ENCODE results near the gene SETD4. TPM values are rescaled to one million over a fixed set of nuclear protein-coding genes. Genes with fewer than 3 reads are reported as not detected.

The SETD4 gene, protein sequence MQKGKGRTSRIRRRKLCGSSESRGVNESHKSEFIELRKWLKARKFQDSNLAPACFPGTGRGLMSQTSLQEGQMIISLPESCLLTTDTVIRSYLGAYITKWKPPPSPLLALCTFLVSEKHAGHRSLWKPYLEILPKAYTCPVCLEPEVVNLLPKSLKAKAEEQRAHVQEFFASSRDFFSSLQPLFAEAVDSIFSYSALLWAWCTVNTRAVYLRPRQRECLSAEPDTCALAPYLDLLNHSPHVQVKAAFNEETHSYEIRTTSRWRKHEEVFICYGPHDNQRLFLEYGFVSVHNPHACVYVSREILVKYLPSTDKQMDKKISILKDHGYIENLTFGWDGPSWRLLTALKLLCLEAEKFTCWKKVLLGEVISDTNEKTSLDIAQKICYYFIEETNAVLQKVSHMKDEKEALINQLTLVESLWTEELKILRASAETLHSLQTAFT
- total RNA-seq: 10 to 100 TPM; 14.1 to 18.3 TPM

DNA sequence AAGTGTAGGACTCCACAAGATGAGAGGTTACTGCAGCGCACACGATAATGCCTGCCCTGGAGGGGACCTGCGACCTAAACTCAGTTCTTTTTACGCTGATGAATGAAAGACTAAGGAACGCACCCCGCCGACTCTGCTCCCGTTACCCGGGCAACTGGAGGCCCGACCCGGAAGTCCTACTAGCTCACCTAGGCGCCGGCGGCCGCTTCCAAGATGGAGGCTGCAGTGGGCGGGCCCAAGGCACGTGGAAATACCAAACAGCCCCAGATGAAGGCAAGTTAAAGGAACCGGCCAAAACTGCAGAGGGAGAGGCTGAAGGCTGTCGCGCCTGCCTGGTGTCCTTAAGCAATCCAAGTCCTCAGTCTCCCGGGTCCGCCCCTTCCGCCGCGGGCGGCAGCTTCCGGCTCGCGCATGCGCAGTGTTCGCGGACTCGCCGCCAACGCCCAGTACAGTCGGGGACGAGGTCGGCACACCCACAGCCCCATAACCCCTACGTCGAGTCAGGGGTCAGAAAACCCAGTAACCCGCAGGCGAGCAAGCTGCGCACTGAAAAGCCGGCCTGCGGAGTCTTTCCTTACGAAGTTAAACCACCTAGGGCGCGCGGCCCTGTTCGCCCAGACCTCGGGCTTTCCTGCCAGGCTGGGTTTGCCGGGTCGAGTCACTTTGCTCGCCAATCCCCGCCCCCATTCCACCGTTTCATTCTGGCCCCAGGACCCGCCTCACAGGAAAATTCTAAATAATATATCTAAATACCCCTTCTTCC lies at the start of gene SETD4:
TSS of gene SETD4 (minus strand) at position 368 of the 763 bp plus-strand sequence. CDS start 1,638 bp downstream, outside the sequence.
- peak; percentile 98 for ATAC-seq (ENCODE audit: insufficient number of reproducible peaks, low FRiP score, low read depth)
- peak; percentile 76 for DNase-seq (ENCODE audit: low spot score)
- H3K27me3 ChIP-seq (replicated peaks; ENCODE audit: insufficient read depth): no peaks in the 10 kb centered on the region

DNA sequence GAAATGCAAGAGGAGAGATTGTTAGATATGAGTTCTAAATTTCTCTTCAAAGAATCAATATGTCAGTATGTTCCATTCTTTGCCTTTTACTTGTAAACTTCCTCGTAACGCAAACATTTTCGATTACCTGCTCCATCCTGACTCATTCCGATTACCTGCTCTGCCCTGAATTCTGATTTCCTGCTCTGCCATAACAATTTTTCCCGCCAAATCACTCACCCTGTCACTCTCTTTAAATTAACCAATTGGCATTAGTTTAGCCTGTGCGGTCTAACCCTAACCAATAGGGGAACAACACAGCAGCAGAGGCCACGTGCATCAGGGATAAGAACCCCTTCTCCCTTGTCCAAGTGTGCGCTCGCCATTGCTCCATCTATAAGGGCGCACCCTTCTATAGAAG lies 49.5 kb upstream of the SETD4 start:
- H3K27ac ChIP-seq: no peak overlapping the region
- DNase-seq (ENCODE audit: low spot score): no peak
- H3K4me3 ChIP-seq: no peak overlapping the region
- TF ChIP-seq, protein P1, sequence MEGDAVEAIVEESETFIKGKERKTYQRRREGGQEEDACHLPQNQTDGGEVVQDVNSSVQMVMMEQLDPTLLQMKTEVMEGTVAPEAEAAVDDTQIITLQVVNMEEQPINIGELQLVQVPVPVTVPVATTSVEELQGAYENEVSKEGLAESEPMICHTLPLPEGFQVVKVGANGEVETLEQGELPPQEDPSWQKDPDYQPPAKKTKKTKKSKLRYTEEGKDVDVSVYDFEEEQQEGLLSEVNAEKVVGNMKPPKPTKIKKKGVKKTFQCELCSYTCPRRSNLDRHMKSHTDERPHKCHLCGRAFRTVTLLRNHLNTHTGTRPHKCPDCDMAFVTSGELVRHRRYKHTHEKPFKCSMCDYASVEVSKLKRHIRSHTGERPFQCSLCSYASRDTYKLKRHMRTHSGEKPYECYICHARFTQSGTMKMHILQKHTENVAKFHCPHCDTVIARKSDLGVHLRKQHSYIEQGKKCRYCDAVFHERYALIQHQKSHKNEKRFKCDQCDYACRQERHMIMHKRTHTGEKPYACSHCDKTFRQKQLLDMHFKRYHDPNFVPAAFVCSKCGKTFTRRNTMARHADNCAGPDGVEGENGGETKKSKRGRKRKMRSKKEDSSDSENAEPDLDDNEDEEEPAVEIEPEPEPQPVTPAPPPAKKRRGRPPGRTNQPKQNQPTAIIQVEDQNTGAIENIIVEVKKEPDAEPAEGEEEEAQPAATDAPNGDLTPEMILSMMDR (IDR thresholded peaks at IDR 0.05): no peak
- no peaks in the 10 kb centered on the region for H3K9me3 ChIP-seq
- no peaks in the 10 kb centered on the region for H3K27me3 ChIP-seq (replicated peaks; ENCODE audit: insufficient read depth)
- H3K4me1 ChIP-seq (ENCODE audit: control insufficient read depth in 1 of 2, low read depth in 2 of 2): peaks cover 0 to 5% of the 10 kb centered on the region in 2 donors
- no peaks in the 10 kb centered on the region for H3K36me3 ChIP-seq
- ATAC-seq (ENCODE audit: insufficient number of reproducible peaks, low FRiP score, low read depth): no peak

More for the DNA sequence above, at the start of gene SETD4:
- Histone ChIP-seq H3K36me3 (peaks cover 10% of the 10 kb centered on the region), H3K4me3 (peak within 1 kb of the TSS; percentile 83), H3K27ac (peak within 1 kb of the TSS; percentile 87), H3K9me3 (no peaks in the 10 kb centered on the region), H3K4me1 (ENCODE audit: control insufficient read depth in 1 of 2, low read depth in 2 of 2) (peaks cover 9% of the 10 kb centered on the region in 2 donors)
- TF ChIP-seq, protein P1 (IDR thresholded peaks at IDR 0.05): no peak

DNA sequence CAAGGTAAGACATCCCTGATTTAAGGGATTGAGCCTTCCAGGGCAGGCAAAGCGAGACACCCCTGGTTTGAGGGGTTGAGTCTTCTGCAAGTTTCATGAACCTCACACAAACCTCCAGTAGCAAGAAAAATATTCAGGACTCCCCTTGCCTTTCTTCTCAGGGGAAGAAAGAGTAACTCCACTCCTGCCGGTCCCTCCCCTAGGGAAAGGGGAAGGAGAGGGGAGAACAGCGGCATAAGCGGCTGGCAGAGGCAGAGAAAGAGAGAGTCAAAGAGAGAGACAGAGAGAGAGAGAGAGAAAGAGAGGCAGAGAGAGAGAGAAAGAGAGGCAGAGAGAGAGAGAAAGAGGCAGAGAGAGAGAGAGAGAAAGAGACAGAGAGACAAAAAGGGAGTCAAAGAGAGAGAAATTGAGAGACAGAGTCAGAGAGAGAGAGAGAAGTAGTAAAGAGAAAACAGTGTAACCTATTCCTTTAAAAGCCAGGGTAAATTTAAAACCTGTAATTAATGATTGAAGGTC lies 45.1 kb upstream of the SETD4 start:
- ATAC-seq (ENCODE audit: insufficient number of reproducible peaks, low FRiP score, low read depth): no peak
- H3K4me3 ChIP-seq: peak overlapping the region; percentile 54
- H3K9me3 ChIP-seq: no peaks in the 10 kb centered on the region
- no peak overlapping the region for H3K27ac ChIP-seq
- no peaks in the 10 kb centered on the region for H3K27me3 ChIP-seq (replicated peaks; ENCODE audit: insufficient read depth)
- DNase-seq (ENCODE audit: low spot score): no peak
- H3K4me1 ChIP-seq (ENCODE audit: control insufficient read depth in 1 of 2, low read depth in 2 of 2): peaks cover 0 to 5% of the 10 kb centered on the region in 2 donors
- H3K36me3 ChIP-seq: no peaks in the 10 kb centered on the region
- TF ChIP-seq, protein P1 (IDR thresholded peaks at IDR 0.05): no peak

DNA sequence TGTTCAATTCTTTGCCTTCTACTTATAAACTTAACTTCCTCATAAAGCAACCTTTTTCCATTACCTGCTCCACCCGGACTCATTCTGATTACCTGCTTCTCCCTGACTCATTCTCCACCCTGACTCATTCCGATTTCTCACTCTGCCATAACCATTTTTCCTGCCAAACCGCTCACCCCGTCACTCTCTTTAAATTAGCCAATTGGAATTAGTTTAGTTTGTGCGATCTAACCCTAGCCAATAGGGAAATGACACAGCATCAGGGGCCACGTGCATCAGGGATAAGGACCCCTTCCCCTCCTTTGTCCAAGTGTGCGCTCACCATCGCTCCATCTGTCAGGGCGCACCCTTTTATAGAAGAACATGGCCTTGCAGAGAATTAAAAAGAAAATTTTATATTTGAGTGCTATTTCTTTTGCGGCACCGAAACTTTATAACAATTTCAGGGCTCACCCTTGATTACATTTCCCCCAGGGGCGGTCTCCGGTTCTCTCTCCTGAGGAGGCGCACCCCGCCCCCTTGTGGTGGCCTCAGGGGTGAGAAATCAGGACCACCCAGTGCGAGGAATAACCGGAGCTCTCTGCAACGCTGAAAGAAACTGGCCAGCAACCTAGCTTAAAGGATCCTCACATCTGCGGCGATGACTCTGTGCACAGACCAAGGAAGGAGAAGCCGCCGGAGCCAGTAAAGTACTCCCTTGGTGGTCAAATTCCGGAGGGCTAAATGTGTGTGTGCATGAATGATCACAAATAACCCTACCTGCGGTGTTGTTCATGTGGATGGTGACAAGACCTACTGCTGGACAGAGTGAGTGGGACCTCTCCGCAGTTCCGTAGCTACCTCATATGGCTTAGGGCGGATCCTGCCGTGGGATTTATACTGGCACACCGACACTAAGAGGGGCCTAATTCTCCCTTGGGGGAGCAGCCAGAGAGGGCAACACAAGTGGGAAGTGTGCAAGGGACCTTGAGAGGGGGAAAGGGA lies 44.3 kb upstream of the SETD4 start:
- H3K36me3 ChIP-seq: no peaks in the 10 kb centered on the region
- TF ChIP-seq, protein P1 (IDR thresholded peaks at IDR 0.05): peak; percentile 57
- H3K9me3 ChIP-seq: no peaks in the 10 kb centered on the region
- no peaks in the 10 kb centered on the region for H3K27me3 ChIP-seq (replicated peaks; ENCODE audit: insufficient read depth)
- H3K4me1 ChIP-seq (ENCODE audit: control insufficient read depth in 1 of 2, low read depth in 2 of 2): peaks cover 0 to 5% of the 10 kb centered on the region in 2 donors
- H3K27ac ChIP-seq: no peak overlapping the region
- H3K4me3 ChIP-seq: peak overlapping the region; percentile 54
- DNase-seq (ENCODE audit: low spot score): no peak
- ATAC-seq (ENCODE audit: insufficient number of reproducible peaks, low FRiP score, low read depth): no peak
